Heart right ventricle (tissue), 16 donors: Measurements from ENCODE around the gene COL18A1. TPM values are rescaled to one million over a fixed set of nuclear protein-coding genes. Genes with fewer than 3 reads are reported as not detected.

Experiments used
- ATAC-seq, 8 donors: fragments of 200-7000 bp; cut with Tn5 transposase; one replicate each; pipeline ENCODE4 v1.9.1; 2020; ENCODE audit warnings: mild to moderate bottlenecking in 8 of 8, moderate library complexity in 8 of 8, moderate number of reproducible peaks in 1 of 8
- DNase-seq, 2 donors: peaks; one replicate each; pipeline ENCODE4 v3.0.0-alpha.2; 2020
- H3K27ac ChIP-seq, 10 donors: fragments of 200-600 bp; sonication (generic) in 2 of 10; one replicate each; pipeline versions ENCODE4 v1.5.0 to v1.8.0; 2020 to 2022; ENCODE audit warnings: mild to moderate bottlenecking in 3 of 10
- H3K27me3 ChIP-seq, 7 donors: fragments of 200-600 bp; one replicate each; pipeline ENCODE4 v1.8.0; 2021 to 2022; ENCODE audit warnings: mild to moderate bottlenecking in 2 of 7
- H3K36me3 ChIP-seq, 9 donors: fragments of 200-600 bp; sonication (generic) in 1 of 9; one replicate each; pipeline versions ENCODE4 v1.5.0 to v1.8.0; 2020 to 2022; ENCODE audit warnings: mild to moderate bottlenecking in 2 of 9
- H3K4me1 ChIP-seq, 9 donors: fragments of 200-600 bp; sonication (generic) in 1 of 9; one replicate each; pipeline versions ENCODE4 v1.5.0 to v1.8.0; 2020 to 2022; ENCODE audit warnings: mild to moderate bottlenecking in 4 of 9
- H3K4me3 ChIP-seq, 10 donors: fragments of 200-600 bp; sonication (generic) in 2 of 10; one replicate each; pipeline versions ENCODE4 v1.5.0 to v1.8.0; 2020 to 2022; ENCODE audit warnings: mild to moderate bottlenecking in 7 of 10, moderate library complexity in 2 of 10
- H3K9me3 ChIP-seq, 11 donors: fragments of 200-600 bp in 10 of 11; sonication (generic) in 2 of 11; one replicate each; pipeline versions ENCODE4 v1.5.0 to v1.8.0; 2013 to 2022; ENCODE audit warnings: mild to moderate bottlenecking in 2 of 11, control low read depth in 1 of 11, moderate library complexity in 1 of 11
- WGBS, 2 donors: extraction: QIAGEN DNeasy Blood & Tissue Kit; methylation state at CpG; one replicate each; pipeline ENCODE4 v1.1.7; 2013; ENCODE audit warnings: inconsistent platforms in 1 of 2; 5-methylcytosine and 5-hydroxymethylcytosine counted together
- intact Hi-C, 10 donors: fragments of 100-400 bp; cut with DNase I; formaldehyde crosslinking; loops; one replicate each; pipeline versions ENCODE4 v1.11.1 to v1.14.2; 2022
- polyA plus RNA-seq, 2 donors: library from polyadenylated mRNA; stranded (reverse); fragments of 200-250 nt; gene quantifications; one replicate each; pipeline ENCODE4 v1.2.3, GENCODE V29; 2013
- total RNA-seq, 10 donors: library from RNA; stranded (reverse); fragmentation: NEBNext Ultra II Directional in 3 of 10; extraction: Animal tissue kit (Norgen Biotek cat#: 25700) in 3 of 10; gene quantifications; one replicate each; pipeline versions ENCODE4 v1.2.1 to v1.2.4, GENCODE V29; 2021 to 2023
- TF ChIP-seq, protein P1 (sequence below), 9 donors: fragments of 200-600 bp; sonication (generic) in 2 of 9; IDR thresholded peaks; one replicate each; pipeline versions ENCODE4 v1.5.0 to v1.8.0; 2021 to 2022; ENCODE audit warnings: antibody characterized with exemption in 9 of 9, mild to moderate bottlenecking in 5 of 9, moderate library complexity in 1 of 9
- donor health status: Arrhythmogenic right ventricular cardiomyopathy.
- donor health status: ischemic (EF 13 %, LVEDD 7.1; RV severe dilation, severe dysfunction).
- donor health status: healthy with polysubstance abuse.
- donor health status: DM: no; HTN: yes; CAD: no.
- donor health status: DM: no; HTN: no; CAD: no.
- donor health status: ischemic (EF 25% LVEDD 6.9; RV normal size, moderate dysfunction).
- donor health status: ischemic (EF 25% LVEDD 5.7; RV mildly dilated, moderate dysfunction).
- donor health status: healthy.
- donor health status: DM: yes; HTN: yes; CAD: no.
- donor health status: Ischemic cardiomyopathy.
- donor health status: ischemic (EF 35%, LVEDD 5.7; RV mildly dilated, moderate dysfunction).
- donor health status: nonischemic (EF 11% LVEDD 7.7; RV severe dilation, severe dysfunction).
- donor health status: DM: yes; HTN: yes; CAD: no.
- donor health status: PGD.
- donor health status: ischemic (EF 29% LVEDD 5.4; RV normal size, mild dysfunction).
- donor health status: nonischemic (EF 23%, LVEDD 6.1; RV moderate dilation, normal function).

Gene COL18A1
- total and polyA plus RNA-seq, 12 donors, result 33.7 to 87.1 (median 52.6) TPM

DNA sequence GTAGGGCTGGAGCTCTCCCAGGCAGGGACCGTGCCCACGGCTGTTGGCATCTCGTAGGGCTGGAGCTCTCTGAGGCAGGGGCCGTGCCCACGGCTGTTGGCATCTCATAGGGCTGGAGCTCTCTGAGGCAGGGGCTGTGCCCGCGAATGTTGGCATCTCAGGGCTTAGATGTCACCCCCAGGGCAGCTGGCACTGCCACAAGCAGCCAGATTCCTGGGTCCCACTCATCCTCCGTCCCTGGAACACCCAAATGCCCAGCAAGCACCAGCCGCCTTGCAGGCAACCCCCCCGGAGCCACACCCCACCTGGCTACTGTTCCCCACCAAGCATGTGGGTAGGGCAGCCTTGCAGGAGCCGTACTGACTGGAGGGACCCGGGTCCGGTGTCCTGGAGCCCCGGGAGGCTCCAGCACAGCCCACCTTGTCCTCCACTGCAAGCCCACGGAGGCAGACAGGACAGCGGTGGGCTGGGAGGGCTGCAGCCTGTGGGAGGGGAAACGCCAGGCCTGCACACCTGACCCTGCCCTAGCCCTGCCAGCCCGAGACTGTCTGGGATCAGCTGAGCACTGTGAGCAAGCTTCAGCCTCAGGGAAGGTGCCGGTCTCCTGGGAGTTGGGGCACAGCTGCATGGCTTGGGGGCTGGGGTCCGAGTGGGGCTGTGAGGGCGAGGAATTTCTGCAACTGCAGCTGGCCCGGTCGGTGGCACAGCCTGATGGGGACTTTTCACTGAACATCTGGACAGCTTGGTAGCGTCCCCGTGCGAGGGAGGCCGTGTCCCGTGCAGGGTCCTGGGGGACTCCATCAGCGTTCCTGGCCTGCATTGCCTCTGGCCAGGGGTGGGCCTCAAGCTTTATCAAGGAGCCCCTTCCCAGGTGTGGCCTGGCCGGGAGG, 53.6 kb downstream of the COL18A1 start:
- intact Hi-C loops, result loop anchor here in 1 of 10 donors (10.0 kb wide), 1 partner anchor 356 kb away; no protein-coding TSS in a partner anchor
- TF ChIP-seq, protein P1, sequence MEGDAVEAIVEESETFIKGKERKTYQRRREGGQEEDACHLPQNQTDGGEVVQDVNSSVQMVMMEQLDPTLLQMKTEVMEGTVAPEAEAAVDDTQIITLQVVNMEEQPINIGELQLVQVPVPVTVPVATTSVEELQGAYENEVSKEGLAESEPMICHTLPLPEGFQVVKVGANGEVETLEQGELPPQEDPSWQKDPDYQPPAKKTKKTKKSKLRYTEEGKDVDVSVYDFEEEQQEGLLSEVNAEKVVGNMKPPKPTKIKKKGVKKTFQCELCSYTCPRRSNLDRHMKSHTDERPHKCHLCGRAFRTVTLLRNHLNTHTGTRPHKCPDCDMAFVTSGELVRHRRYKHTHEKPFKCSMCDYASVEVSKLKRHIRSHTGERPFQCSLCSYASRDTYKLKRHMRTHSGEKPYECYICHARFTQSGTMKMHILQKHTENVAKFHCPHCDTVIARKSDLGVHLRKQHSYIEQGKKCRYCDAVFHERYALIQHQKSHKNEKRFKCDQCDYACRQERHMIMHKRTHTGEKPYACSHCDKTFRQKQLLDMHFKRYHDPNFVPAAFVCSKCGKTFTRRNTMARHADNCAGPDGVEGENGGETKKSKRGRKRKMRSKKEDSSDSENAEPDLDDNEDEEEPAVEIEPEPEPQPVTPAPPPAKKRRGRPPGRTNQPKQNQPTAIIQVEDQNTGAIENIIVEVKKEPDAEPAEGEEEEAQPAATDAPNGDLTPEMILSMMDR (IDR thresholded peaks at IDR 0.05), result no peak
- peak in 1 of 2 donors; percentile 14 for DNase-seq
- Histone ChIP-seq H3K9me3 (peaks cover 0 to 24% (median 11%) of the 10 kb centered on the region in 11 donors), H3K4me3 (no peak overlapping the region), H3K27me3 (no peaks in the 10 kb centered on the region), H3K27ac (no peak overlapping the region), H3K4me1 (peaks cover 0 to 38% (median 11%) of the 10 kb centered on the region in 9 donors), H3K36me3 (peaks cover 0 to 20% (median 0%) of the 10 kb centered on the region in 9 donors)
- ATAC-seq, result no peak
- 89 to 91% methylated on average over 30 of the region's 30 CpGs for WGBS, 2 donors

DNA sequence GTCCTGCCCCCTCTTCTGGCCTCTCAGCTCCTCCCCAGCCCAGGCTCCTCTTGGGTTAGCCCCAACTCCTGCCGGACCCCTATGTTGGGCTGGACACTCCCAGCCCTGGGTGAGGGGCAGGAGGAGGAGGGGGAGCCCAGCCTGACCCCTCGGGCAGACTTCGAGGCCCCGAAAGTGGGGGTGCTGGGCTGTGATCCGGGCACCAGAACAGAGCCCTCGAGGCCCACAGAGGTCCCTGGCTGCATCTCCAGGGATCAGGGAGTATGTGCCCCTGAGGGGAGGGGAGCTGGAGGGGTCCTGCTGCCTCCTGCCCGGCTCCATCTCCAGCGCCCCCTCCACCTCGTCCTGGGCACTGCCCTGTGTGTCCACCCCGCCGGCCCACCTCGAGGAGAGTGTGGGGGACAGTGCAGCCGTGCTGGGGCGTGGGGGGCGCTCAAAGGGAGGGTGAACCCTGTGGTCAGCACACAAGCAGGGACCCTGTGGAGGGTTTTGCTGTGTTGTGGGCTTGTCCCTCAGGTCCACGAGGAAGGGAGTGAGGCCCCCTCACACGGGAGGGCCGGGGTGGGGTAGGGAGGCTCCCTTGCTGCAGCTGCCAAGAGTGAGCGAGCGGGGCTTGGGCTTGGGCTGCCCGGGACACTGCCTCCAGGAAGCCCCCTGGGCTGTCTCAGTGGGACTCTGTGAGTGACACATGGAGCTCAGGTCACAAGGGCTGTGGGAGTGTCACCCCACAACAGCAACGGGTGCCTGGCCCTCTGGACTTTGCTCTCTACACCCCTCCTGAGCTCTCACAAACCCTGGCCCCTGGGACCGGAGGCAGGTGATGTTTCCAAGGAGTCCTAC, 54.4 kb downstream of the COL18A1 start:
- no peak for ATAC-seq

DNA sequence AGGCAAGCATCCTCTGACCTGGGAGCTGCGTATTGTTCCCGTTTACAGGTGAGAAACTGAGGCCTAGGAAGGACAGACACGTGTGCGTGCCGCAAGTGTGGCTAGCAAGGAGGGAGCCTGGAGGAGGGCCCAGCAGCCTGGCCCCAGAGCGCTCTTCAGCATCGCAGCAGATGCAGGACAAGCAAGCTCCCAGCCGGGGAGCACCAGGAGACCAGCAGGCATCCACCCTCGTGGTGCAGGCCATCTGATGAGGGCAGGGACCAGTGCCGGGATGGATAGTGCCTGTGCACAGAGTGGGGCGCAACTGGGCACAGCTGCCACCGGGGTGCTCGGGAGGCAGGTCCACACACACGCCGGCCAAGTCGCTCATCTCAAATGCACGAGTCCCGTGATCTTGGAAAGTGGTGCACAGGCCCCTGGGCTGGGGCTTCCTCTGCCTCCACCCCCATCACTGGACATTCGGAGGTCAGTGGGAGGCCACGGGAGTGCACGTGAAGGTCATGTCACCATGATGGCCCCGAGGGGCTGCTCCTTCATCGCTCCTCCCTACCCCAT, 55.1 kb downstream of the COL18A1 start:
- WGBS, 2 donors, result 95% methylated on average over 23 of the region's 23 CpGs
- intact Hi-C loops, result no loop called here
- DNase-seq, result no peak

More for the DNA sequence above, 54.4 kb downstream of the COL18A1 start:
- 92 to 93% methylated on average over 20 to 23 of the region's 23 CpGs for WGBS, 2 donors
- TF ChIP-seq, protein P1 (IDR thresholded peaks at IDR 0.05), result no peak
- Histone ChIP-seq H3K27me3 (no peaks in the 10 kb centered on the region), H3K4me3 (no peak overlapping the region), H3K9me3 (peaks cover 0 to 24% (median 11%) of the 10 kb centered on the region in 11 donors), H3K4me1 (peaks cover 0 to 30% (median 11%) of the 10 kb centered on the region in 9 donors), H3K27ac (no peak overlapping the region), H3K36me3 (peaks cover 0 to 20% (median 0%) of the 10 kb centered on the region in 9 donors)
- intact Hi-C loops, result loop anchor here in 1 of 10 donors (10.0 kb wide), 1 partner anchor 355 kb away; no protein-coding TSS in a partner anchor
- DNase-seq, result peak in 1 of 2 donors; percentile 11

More for the DNA sequence above, 55.1 kb downstream of the COL18A1 start:
- TF ChIP-seq, protein P1 (IDR thresholded peaks at IDR 0.05), result no peak
- Histone ChIP-seq H3K27me3 (no peaks in the 10 kb centered on the region), H3K27ac (no peak overlapping the region), H3K9me3 (peaks cover 0 to 24% (median 11%) of the 10 kb centered on the region in 11 donors), H3K4me1 (peaks cover 0 to 23% (median 5%) of the 10 kb centered on the region in 9 donors), H3K4me3 (no peak overlapping the region), H3K36me3 (peaks cover 0 to 20% (median 0%) of the 10 kb centered on the region in 9 donors)
- no peak for ATAC-seq
